Gastrocnemius medialis (tissue), 4 donors: Measurements from ENCODE around the gene FREM2.

ENCODE experiments used
- CTCF ChIP-seq, 5 experiments: fragments of 450-650 bp in 3 of 5; fragments of 200-600 bp in 2 of 5; sonication (generic) in 2 of 5; IDR thresholded peaks in 4 of 5; conservative IDR thresholded peaks in 1 of 5; 1 replicate in 4 of 5; 2 replicates in 1 of 5; pipeline ENCODE4 v1.5.1; 2016 to 2019; ENCODE audit warnings: antibody characterized with exemption in 5 of 5, mild to moderate bottlenecking in 3 of 5, moderate library complexity in 3 of 5
- POLR2A ChIP-seq, 2 donors: fragments of 450-650 bp; IDR thresholded peaks; one replicate each; pipeline ENCODE4 v1.6.1; 2017; ENCODE audit warnings: antibody characterized with exemption in 2 of 2, mild to moderate bottlenecking in 2 of 2, moderate library complexity in 2 of 2

DNA sequence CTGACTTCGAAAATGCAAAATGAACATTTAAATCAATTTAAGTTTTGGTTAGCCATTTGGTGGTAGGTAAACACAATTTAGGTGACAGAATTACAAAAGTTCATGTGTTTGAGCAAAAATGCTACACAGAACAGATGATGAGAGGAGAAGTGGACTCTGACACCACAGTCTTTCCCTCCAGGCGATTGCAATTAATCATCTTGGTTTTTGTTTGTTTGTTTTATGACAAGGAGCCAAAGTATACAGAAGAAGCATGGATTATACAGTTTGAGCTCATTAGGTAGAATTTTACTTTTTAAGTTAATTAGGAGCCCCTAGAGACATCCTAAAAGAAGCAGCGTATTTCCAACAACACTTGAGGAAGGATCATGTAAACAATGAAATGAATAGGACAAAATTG lies 49.3 kb upstream of the FREM2 start:
- TF ChIP-seq POLR2A (IDR thresholded peaks at IDR 0.05) = no peak
- no peak for TF ChIP-seq CTCF (IDR thresholded peaks at IDR 0.05 in 4 of 5, conservative IDR thresholded peaks at IDR 0.05 in 1 of 5)
